ENCODE results near the gene DNM2. TPM values are rescaled to one million over a fixed set of nuclear protein-coding genes. Genes with fewer than 3 reads are reported as not detected.
A peak's percentile ranks its signal among the peaks of the same experiment; 100 is the strongest.

Gene DNM2
- total and polyA plus RNA-seq, 9 of the 15 experiments (the other 6 are each of a cell fraction or from before 2014, with no cell fraction given): 2.2 to 161 (median 72.6) TPM

DNA sequence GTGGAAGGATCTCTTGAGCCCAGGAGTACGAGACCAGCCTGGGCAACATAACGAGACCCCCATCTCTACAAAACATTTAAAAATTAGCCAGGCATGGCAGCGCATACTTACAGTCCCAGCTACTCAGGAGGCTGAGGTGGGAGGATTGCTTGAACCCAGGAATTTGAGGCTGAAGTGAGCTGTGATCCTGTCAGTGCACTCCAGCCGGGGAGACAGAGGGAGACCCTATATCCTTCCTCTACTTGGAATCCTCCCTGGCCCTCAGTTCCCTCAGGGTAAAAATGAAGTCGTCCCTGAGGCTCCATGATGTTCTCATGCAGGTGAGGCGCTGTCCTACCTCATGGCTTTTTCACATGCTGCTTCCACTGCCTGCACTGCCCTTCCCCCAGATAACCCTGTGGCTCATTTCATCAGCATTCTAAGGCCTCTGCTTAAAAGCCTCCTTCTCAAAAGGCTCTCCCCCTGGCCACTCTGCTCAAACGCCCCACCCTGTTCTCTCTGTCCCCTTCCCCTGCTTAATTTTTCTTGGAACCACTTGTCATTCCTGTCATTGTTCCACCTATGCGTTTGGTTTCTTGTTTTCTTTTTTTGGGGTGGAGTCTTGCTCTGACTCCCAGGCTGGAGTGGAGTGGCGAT, 19.2 kb downstream of the DNM2 start (continued):
- TF ChIP-seq, protein P1, sequence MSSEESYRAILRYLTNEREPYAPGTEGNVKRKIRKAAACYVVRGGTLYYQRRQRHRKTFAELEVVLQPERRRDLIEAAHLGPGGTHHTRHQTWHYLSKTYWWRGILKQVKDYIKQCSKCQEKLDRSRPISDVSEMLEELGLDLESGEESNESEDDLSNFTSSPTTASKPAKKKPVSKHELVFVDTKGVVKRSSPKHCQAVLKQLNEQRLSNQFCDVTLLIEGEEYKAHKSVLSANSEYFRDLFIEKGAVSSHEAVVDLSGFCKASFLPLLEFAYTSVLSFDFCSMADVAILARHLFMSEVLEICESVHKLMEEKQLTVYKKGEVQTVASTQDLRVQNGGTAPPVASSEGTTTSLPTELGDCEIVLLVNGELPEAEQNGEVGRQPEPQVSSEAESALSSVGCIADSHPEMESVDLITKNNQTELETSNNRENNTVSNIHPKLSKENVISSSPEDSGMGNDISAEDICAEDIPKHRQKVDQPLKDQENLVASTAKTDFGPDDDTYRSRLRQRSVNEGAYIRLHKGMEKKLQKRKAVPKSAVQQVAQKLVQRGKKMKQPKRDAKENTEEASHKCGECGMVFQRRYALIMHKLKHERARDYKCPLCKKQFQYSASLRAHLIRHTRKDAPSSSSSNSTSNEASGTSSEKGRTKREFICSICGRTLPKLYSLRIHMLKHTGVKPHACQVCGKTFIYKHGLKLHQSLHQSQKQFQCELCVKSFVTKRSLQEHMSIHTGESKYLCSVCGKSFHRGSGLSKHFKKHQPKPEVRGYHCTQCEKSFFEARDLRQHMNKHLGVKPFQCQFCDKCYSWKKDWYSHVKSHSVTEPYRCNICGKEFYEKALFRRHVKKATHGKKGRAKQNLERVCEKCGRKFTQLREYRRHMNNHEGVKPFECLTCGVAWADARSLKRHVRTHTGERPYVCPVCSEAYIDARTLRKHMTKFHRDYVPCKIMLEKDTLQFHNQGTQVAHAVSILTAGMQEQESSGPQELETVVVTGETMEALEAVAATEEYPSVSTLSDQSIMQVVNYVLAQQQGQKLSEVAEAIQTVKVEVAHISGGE (CRISPR knock-in tag; IDR thresholded peaks at IDR 0.05): no peak
- TF ChIP-seq MEF2A (IDR thresholded peaks at IDR 0.05; ENCODE audit: control insufficient read depth, low read depth, low read length) (no peak), ZEB2 (IDR thresholded peaks at IDR 0.05) (peak; percentile 88), ZNF785 (CRISPR knock-in tag; IDR thresholded peaks at IDR 0.05) (no peak), MCM2 (IDR thresholded peaks at IDR 0.05; ENCODE audit: low read depth) (no peak), MTA1 (IDR thresholded peaks at IDR 0.05; ENCODE audit: borderline replicate concordance) (0 out of 2 replicates have a peak, but pooled peaks have one; percentile 40), ZNF146 (CRISPR knock-in tag; IDR thresholded peaks at IDR 0.05; ENCODE audit: unreplicated experiment) (no peak), FOXK2 (conservative IDR thresholded peaks at IDR 0.05 in 1 of 2, IDR thresholded peaks at IDR 0.05 in 1 of 2; ENCODE audit: low read depth in 2 of 2) (peak; percentile 84 to 88), KDM5B (IDR thresholded peaks at IDR 0.05; ENCODE audit: insufficient replicate concordance, low read depth, low read length) (no peak)
- TF ChIP-seq, protein P2, sequence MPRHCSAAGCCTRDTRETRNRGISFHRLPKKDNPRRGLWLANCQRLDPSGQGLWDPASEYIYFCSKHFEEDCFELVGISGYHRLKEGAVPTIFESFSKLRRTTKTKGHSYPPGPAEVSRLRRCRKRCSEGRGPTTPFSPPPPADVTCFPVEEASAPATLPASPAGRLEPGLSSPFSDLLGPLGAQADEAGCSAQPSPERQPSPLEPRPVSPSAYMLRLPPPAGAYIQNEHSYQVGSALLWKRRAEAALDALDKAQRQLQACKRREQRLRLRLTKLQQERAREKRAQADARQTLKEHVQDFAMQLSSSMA (CRISPR knock-in tag; IDR thresholded peaks at IDR 0.05): no peak
- TF ChIP-seq, protein P3, sequence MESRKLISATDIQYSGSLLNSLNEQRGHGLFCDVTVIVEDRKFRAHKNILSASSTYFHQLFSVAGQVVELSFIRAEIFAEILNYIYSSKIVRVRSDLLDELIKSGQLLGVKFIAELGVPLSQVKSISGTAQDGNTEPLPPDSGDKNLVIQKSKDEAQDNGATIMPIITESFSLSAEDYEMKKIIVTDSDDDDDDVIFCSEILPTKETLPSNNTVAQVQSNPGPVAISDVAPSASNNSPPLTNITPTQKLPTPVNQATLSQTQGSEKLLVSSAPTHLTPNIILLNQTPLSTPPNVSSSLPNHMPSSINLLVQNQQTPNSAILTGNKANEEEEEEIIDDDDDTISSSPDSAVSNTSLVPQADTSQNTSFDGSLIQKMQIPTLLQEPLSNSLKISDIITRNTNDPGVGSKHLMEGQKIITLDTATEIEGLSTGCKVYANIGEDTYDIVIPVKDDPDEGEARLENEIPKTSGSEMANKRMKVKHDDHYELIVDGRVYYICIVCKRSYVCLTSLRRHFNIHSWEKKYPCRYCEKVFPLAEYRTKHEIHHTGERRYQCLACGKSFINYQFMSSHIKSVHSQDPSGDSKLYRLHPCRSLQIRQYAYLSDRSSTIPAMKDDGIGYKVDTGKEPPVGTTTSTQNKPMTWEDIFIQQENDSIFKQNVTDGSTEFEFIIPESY (CRISPR knock-in tag; IDR thresholded peaks at IDR 0.05): no peak
- TF ChIP-seq, protein P4, sequence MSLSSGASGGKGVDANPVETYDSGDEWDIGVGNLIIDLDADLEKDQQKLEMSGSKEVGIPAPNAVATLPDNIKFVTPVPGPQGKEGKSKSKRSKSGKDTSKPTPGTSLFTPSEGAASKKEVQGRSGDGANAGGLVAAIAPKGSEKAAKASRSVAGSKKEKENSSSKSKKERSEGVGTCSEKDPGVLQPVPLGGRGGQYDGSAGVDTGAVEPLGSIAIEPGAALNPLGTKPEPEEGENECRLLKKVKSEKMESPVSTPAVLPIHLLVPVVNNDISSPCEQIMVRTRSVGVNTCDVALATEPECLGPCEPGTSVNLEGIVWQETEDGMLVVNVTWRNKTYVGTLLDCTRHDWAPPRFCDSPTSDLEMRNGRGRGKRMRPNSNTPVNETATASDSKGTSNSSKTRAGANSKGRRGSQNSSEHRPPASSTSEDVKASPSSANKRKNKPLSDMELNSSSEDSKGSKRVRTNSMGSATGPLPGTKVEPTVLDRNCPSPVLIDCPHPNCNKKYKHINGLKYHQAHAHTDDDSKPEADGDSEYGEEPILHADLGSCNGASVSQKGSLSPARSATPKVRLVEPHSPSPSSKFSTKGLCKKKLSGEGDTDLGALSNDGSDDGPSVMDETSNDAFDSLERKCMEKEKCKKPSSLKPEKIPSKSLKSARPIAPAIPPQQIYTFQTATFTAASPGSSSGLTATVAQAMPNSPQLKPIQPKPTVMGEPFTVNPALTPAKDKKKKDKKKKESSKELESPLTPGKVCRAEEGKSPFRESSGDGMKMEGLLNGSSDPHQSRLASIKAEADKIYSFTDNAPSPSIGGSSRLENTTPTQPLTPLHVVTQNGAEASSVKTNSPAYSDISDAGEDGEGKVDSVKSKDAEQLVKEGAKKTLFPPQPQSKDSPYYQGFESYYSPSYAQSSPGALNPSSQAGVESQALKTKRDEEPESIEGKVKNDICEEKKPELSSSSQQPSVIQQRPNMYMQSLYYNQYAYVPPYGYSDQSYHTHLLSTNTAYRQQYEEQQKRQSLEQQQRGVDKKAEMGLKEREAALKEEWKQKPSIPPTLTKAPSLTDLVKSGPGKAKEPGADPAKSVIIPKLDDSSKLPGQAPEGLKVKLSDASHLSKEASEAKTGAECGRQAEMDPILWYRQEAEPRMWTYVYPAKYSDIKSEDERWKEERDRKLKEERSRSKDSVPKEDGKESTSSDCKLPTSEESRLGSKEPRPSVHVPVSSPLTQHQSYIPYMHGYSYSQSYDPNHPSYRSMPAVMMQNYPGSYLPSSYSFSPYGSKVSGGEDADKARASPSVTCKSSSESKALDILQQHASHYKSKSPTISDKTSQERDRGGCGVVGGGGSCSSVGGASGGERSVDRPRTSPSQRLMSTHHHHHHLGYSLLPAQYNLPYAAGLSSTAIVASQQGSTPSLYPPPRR (CRISPR knock-in tag; IDR thresholded peaks at IDR 0.05; ENCODE audit: borderline replicate concordance): no peak
- TF ChIP-seq, protein P5, sequence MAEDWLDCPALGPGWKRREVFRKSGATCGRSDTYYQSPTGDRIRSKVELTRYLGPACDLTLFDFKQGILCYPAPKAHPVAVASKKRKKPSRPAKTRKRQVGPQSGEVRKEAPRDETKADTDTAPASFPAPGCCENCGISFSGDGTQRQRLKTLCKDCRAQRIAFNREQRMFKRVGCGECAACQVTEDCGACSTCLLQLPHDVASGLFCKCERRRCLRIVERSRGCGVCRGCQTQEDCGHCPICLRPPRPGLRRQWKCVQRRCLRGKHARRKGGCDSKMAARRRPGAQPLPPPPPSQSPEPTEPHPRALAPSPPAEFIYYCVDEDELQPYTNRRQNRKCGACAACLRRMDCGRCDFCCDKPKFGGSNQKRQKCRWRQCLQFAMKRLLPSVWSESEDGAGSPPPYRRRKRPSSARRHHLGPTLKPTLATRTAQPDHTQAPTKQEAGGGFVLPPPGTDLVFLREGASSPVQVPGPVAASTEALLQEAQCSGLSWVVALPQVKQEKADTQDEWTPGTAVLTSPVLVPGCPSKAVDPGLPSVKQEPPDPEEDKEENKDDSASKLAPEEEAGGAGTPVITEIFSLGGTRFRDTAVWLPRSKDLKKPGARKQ (CRISPR knock-in tag; IDR thresholded peaks at IDR 0.05): no peak
